HG03066 (cell line): Measurements from ENCODE around the gene CATSPER4.

Source experiments
- ATAC-seq: cut with Tn5 transposase; IDR thresholded peaks from one replicate; pipeline ENCODE4 v1.9.1; 2021; ENCODE audit warnings: low read depth; ENCODE audit not compliant: unreplicated experiment

CATSPER4 gene

GRCh38 chr1:26164036-26164860, 26.2 kb upstream of the CATSPER4 start:
- ATAC-seq = no peak

GRCh38 chr1:26164861-26165842, 25.2 kb upstream of the CATSPER4 start:
- ATAC-seq = no peak

- no peak for ATAC-seq
Measured at GRCh38 chr1:26166719-26167281, 23.6 kb upstream of the CATSPER4 start.

GRCh38 chr1:26168410-26169197, 21.8 kb upstream of the CATSPER4 start, which contains the start of gene C1orf232:
Gene C1orf232, minus strand, starts transcription at chr1:26168963. Its CDS starts 464 bp downstream, at chr1:26168499.
- ATAC-seq = no peak

GRCh38 chr1:26169198-26169554, 21.2 kb upstream of the CATSPER4 start:
- ATAC-seq = no peak

GRCh38 chr1:26169669-26170471, 20.5 kb upstream of the CATSPER4 start, which contains the start of gene ZNF593:
Gene ZNF593, plus strand, starts transcription at chr1:26169908. Its CDS starts 76 bp downstream, at chr1:26169984.
- ATAC-seq = peak; percentile 79

- ATAC-seq = no peak
Measured at GRCh38 chr1:26170472-26170821, 20.0 kb upstream of the CATSPER4 start.

- no peak for ATAC-seq
Measured at GRCh38 chr1:26171084-26172072, 19.0 kb upstream of the CATSPER4 start, which contains the start of gene ZNF593OS. Gene ZNF593OS, minus strand, starts transcription at chr1:26171832. Its CDS starts 171 bp downstream, at chr1:26171661.

- ATAC-seq = no peak
Measured at GRCh38 chr1:26175346-26175745, 15.1 kb upstream of the CATSPER4 start.

- no peak for ATAC-seq
Measured at GRCh38 chr1:26177182-26177684, 13.2 kb upstream of the CATSPER4 start, which contains the start of gene CNKSR1. Gene CNKSR1, plus strand, starts transcription at chr1:26177491. Its CDS starts 57 bp downstream, at chr1:26177548.

GRCh38 chr1:26180010-26180506, 10.3 kb upstream of the CATSPER4 start:
- no peak for ATAC-seq

- no peak for ATAC-seq
Measured at GRCh38 chr1:26181586-26182382, 8.6 kb upstream of the CATSPER4 start.

GRCh38 chr1:26182383-26182696, 8.1 kb upstream of the CATSPER4 start:
- no peak for ATAC-seq

GRCh38 chr1:26184086-26184485, 6.3 kb upstream of the CATSPER4 start:
- no peak for ATAC-seq

- no peak for ATAC-seq
Measured at GRCh38 chr1:26184883-26185282, 5.5 kb upstream of the CATSPER4 start.

GRCh38 chr1:26187882-26188281, 2.5 kb upstream of the CATSPER4 start:
- ATAC-seq = no peak

GRCh38 chr1:26188477-26188876, 1.9 kb upstream of the CATSPER4 start:
- ATAC-seq = no peak
